CD4-positive, alpha-beta T cell (primary cell): Measurements from ENCODE around the gene STIM1. TPM values are rescaled to one million over a fixed set of nuclear protein-coding genes. Genes with fewer than 3 reads are reported as not detected.
A peak's percentile ranks its signal among the peaks of the same experiment; 100 is the strongest.

ENCODE experiments used
- ATAC-seq: fragments of 200-7000 bp; cut with Tn5 transposase; one replicate; pipeline ENCODE4 v1.10.0; 2022; ENCODE audit warnings: mild to moderate bottlenecking; ENCODE audit not compliant: poor library complexity
- CTCF ChIA-PET: fragments of 350-600 bp; sonication (Branson Sonifier 250); formaldehyde crosslinking; loops from one replicate; lab custom pipeline; 2021; ENCODE audit warnings: antibody characterized with exemption, inconsistent platforms; lab: Charles Lee
- POLR2A ChIA-PET: fragments of 350-600 bp; sonication (Branson Sonifier 250); formaldehyde crosslinking; loops from one replicate; lab custom pipeline; 2021; ENCODE audit warnings: antibody characterized with exemption, inconsistent platforms; lab: Charles Lee
- DNase-seq, 14 experiments: peaks; one replicate each; pipeline ENCODE4 v3.0.0-alpha.2; 2013 to 2020; ENCODE audit warnings: mixed read lengths in 2 of 14
- H3K27ac ChIP-seq, 2 donors: one replicate each; pipeline versions ENCODE4 v1.5.1 to v1.7.0; 2013; ENCODE audit warnings: low read length in 2 of 2, low read depth in 1 of 2, mild to moderate bottlenecking in 1 of 2
- H3K27me3 ChIP-seq, 2 experiments: 1 replicate in 1 of 2; 2 replicates in 1 of 2; pipeline versions ENCODE4 v1.6.1 to v1.7.0; 2013; ENCODE audit warnings: low read length in 2 of 2, control low read depth in 1 of 2, mild to moderate bottlenecking in 1 of 2, moderate library complexity in 1 of 2; ENCODE audit not compliant: insufficient read depth in 2 of 2, control insufficient read depth in 1 of 2
- H3K36me3 ChIP-seq: one replicate; pipeline ENCODE4 v1.6.1; 2013; ENCODE audit warnings: low read length, control low read depth; ENCODE audit not compliant: insufficient read depth
- H3K4me1 ChIP-seq: one replicate; pipeline ENCODE4 v1.6.1; 2013; ENCODE audit warnings: low read length, control low read depth; ENCODE audit not compliant: insufficient read depth
- H3K4me3 ChIP-seq: one replicate; pipeline ENCODE4 v1.5.1; 2013; ENCODE audit warnings: mild to moderate bottlenecking, low read length, moderate library complexity
- H3K9me3 ChIP-seq, 2 experiments: 1 replicate in 1 of 2; 2 replicates in 1 of 2; pipeline versions ENCODE4 v1.6.1 to v1.7.0; 2013; ENCODE audit warnings: low read length in 2 of 2, mild to moderate bottlenecking in 2 of 2, control low read depth in 1 of 2, moderate library complexity in 1 of 2; ENCODE audit not compliant: control insufficient read depth in 1 of 2, insufficient read depth in 1 of 2
- H3K27ac Mint-ChIP-seq: one replicate; pipeline ENCODE4 v1.8.0; 2020; ENCODE audit warnings: mixed read lengths
- H3K27me3 Mint-ChIP-seq: one replicate; pipeline ENCODE4 v1.8.0; 2021; ENCODE audit warnings: mixed read lengths
- H3K36me3 Mint-ChIP-seq: one replicate; pipeline ENCODE4 v1.8.0; 2021; ENCODE audit warnings: low read depth, mixed read lengths
- H3K4me1 Mint-ChIP-seq: one replicate; pipeline ENCODE4 v1.8.0; 2021; ENCODE audit warnings: low read depth, mixed read lengths
- H3K4me3 Mint-ChIP-seq: one replicate; pipeline ENCODE4 v1.8.0; 2020; ENCODE audit warnings: mild to moderate bottlenecking, mixed read lengths
- H3K9me3 Mint-ChIP-seq: one replicate; pipeline ENCODE4 v1.8.0; 2020; ENCODE audit warnings: mixed read lengths
- intact Hi-C, 2 experiments: fragments of 100-400 bp; cut with DNase I in 1 of 2; cut with micrococcal nuclease in 1 of 2; formaldehyde crosslinking; loops; one replicate each; pipeline versions ENCODE4 v1.15.1 to v1.9.0; 2023 to 2025; cut with DNase I, micrococcal nuclease
- total RNA-seq, 174 experiments: library from RNA in 2 of 174; stranded (reverse) in 2 of 174; gene quantifications; one replicate each; pipeline ENCODE4 v1.2.3 and lab custom pipeline; 2021 to 2026
- TF ChIP-seq, protein P1 (sequence below): fragments of 200-600 bp; IDR thresholded peaks from one replicate; pipeline ENCODE4 v1.8.0; 2022; ENCODE audit warnings: antibody characterized with exemption, mild to moderate bottlenecking

STIM1 gene
- total RNA-seq, 2 experiments from 2014 or later: 89.0 to 94.9 TPM

DNA sequence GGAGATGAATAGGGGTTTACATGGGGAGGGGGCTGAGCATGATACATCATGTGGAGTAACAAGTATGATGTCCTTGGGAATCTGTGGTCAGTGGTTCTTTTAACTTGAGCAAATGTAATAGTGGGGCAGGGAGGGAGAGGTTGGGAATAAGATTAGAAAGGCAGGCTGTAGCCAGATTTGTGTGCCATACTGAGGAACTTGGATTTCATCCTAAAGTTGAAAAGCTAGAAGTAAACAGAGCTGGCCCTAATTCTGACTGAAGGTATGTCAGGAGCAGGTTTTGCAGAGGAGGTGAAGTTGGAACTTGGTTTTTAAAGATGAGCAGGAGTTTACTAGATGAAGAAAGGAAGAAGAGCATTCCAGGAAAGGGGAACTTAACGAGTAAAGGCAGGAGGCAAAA lies 130.8 kb downstream of the STIM1 start:
- intact Hi-C loops: loop anchor here in 1 of 2 experiments (5.0 kb wide), 2 partner anchors 39 to 129 kb away; partner anchors contain the start of gene STIM1
- ChIA-PET POLR2A (no interaction called here), CTCF (interaction anchor here (1.2 kb wide), 1 partner anchor 11 kb away, joined by 4 read pairs; no protein-coding TSS in a partner anchor)
- H3K4me3 Mint-ChIP-seq: no peak overlapping the region
- no peak overlapping the region for H3K27ac ChIP-seq
- no peak overlapping the region for H3K4me3 ChIP-seq
- H3K27ac Mint-ChIP-seq: peak overlapping the region; percentile 79
- peaks cover 0 to 4% of the 10 kb centered on the region in 2 experiments for H3K9me3 ChIP-seq
- H3K36me3 Mint-ChIP-seq: peaks cover 35% of the 10 kb centered on the region
- DNase-seq: no peak
- no peaks in the 10 kb centered on the region for H3K27me3 Mint-ChIP-seq
- peaks cover 26% of the 10 kb centered on the region for H3K4me1 ChIP-seq
- H3K27me3 ChIP-seq: no peaks in the 10 kb centered on the region
- H3K4me1 Mint-ChIP-seq: peaks cover 89% of the 10 kb centered on the region
- H3K9me3 Mint-ChIP-seq: no peaks in the 10 kb centered on the region
- no peak for ATAC-seq
- H3K36me3 ChIP-seq: peaks cover 4% of the 10 kb centered on the region
- TF ChIP-seq, protein P1, sequence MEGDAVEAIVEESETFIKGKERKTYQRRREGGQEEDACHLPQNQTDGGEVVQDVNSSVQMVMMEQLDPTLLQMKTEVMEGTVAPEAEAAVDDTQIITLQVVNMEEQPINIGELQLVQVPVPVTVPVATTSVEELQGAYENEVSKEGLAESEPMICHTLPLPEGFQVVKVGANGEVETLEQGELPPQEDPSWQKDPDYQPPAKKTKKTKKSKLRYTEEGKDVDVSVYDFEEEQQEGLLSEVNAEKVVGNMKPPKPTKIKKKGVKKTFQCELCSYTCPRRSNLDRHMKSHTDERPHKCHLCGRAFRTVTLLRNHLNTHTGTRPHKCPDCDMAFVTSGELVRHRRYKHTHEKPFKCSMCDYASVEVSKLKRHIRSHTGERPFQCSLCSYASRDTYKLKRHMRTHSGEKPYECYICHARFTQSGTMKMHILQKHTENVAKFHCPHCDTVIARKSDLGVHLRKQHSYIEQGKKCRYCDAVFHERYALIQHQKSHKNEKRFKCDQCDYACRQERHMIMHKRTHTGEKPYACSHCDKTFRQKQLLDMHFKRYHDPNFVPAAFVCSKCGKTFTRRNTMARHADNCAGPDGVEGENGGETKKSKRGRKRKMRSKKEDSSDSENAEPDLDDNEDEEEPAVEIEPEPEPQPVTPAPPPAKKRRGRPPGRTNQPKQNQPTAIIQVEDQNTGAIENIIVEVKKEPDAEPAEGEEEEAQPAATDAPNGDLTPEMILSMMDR: no peak

DNA sequence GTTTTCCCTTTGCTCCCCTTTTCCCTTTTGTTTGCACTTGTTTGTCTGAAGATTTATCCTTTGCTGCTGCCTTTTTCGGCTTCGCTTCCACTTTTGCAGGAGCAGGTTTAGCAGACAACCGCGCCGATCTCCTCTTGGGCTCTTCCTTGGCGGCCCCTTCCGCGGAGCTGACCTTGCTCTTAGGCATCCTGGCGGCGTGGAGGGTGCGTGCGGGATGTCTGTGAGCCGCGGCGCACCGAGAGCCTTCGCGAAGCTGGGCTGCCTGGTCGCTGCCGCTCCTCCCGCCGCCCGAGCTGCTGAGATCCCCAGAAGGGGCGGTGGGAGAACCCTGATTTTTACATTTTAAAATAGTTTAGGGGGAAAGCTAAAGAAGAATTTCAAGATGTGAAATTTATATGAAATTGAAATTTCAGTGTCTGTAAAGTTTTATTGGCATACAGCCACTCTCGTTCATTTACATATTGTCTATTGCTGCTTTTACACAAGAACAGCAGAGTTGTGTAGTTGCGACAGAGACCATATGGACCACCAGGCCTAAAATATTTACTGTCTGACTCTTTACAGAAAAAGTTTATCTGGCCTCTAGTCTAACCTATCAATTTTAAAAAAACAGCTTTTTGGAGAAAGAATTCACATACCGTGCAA lies 133.9 kb downstream of the STIM1 start:
- TF ChIP-seq, protein P1: no peak
- no peaks in the 10 kb centered on the region for H3K27me3 Mint-ChIP-seq
- ChIA-PET POLR2A (interaction anchor here (0.7 to 2.6 kb wide), 7 partner anchors 11 to 148 kb away, joined by 3 to 16 read pairs (median 5); partner anchors contain the start of genes RHOG and STIM1), CTCF (interaction anchor here (1.1 to 2.8 kb wide), 2 partner anchors 53 to 134 kb away, joined by 3 to 10 read pairs; partner anchors contain the start of gene STIM1)
- Histone ChIP-seq H3K9me3 (peaks cover 6 to 7% of the 10 kb centered on the region in 2 experiments), H3K36me3 (peaks cover 4% of the 10 kb centered on the region), H3K4me1 (peaks cover 15% of the 10 kb centered on the region), H3K4me3 (no peak overlapping the region), H3K27ac (no peak overlapping the region), H3K27me3 (no peaks in the 10 kb centered on the region)
- peaks cover 76% of the 10 kb centered on the region for H3K4me1 Mint-ChIP-seq
- peaks cover 47% of the 10 kb centered on the region for H3K36me3 Mint-ChIP-seq
- intact Hi-C loops: loop anchor here in 1 of 2 experiments (5.0 kb wide), 2 partner anchors 42 to 132 kb away; partner anchors contain the start of gene STIM1
- peak overlapping the region; percentile 79 for H3K27ac Mint-ChIP-seq
- DNase-seq (no peak), ATAC-seq (no peak)
- H3K4me3 Mint-ChIP-seq: peak overlapping the region; percentile 36
- H3K9me3 Mint-ChIP-seq: peaks cover 7% of the 10 kb centered on the region

DNA sequence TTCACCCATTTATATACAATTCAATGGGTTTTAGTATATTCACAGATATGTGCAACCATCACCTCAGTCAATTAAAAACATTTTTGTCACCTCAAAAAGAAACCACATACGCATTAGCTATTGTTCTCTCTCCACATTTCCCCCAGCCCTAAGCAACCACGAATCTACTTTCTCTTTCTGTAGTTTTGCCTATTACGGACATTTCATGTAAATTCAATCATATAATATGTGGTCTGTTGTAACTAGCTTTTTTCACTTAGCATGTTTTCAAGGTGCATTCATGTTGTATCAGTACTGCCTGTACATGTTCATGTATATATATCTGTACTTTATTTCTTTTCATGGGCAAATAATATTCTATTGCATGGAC lies 134.4 kb downstream of the STIM1 start:
- Mint-ChIP-seq H3K4me1 (peaks cover 76% of the 10 kb centered on the region), H3K4me3 (peak overlapping the region; percentile 36), H3K27ac (peak overlapping the region; percentile 79), H3K27me3 (no peaks in the 10 kb centered on the region), H3K9me3 (peaks cover 10% of the 10 kb centered on the region), H3K36me3 (peaks cover 52% of the 10 kb centered on the region)
- ATAC-seq (peak; percentile 77), DNase-seq (peak in 3 of 14 experiments; percentile 58 to 73 (median 59))
- intact Hi-C loops: loop anchor here in 1 of 2 experiments (5.0 kb wide), 2 partner anchors 43 to 133 kb away; partner anchors contain the start of gene STIM1
- peaks cover 11% of the 10 kb centered on the region for H3K4me1 ChIP-seq
- H3K27me3 ChIP-seq: no peaks in the 10 kb centered on the region
- ChIA-PET POLR2A (interaction anchor here (0.7 to 2.6 kb wide), 7 partner anchors 11 to 149 kb away, joined by 3 to 16 read pairs (median 5); partner anchors contain the start of genes RHOG and STIM1), CTCF (interaction anchor here (1.1 to 2.8 kb wide), 2 partner anchors 53 to 134 kb away, joined by 3 to 10 read pairs; partner anchors contain the start of gene STIM1)
- TF ChIP-seq, protein P1: no peak
- peaks cover 8% of the 10 kb centered on the region in 2 experiments for H3K9me3 ChIP-seq
- no peak overlapping the region for H3K27ac ChIP-seq
- H3K36me3 ChIP-seq: peaks cover 4% of the 10 kb centered on the region
- no peak overlapping the region for H3K4me3 ChIP-seq
